Daoy (cell line): Measurements from ENCODE around the gene CHTF18. TPM values are rescaled to one million over a fixed set of nuclear protein-coding genes. Genes with fewer than 3 reads are reported as not detected.

Source experiments
- DNase-seq: peaks from one replicate; pipeline ENCODE4 v3.0.0-alpha.2; 2015; ENCODE audit warnings: low read depth
- total RNA-seq: library from RNA; depleted of rRNA; stranded (reverse); fragments of >200 nt; shearing (Covaris generic); gene quantifications from 2 replicates; pipeline ENCODE4 v1.2.3, GENCODE V29; 2014

Gene CHTF18
- total RNA-seq, 1 experiment from 2014 or later = 18.1 TPM

- DNase-seq = no peak
Measured at GRCh38 chr16:760065-760464, 28.4 kb upstream of the CHTF18 start.

GRCh38 chr16:760545-761343 is 27.7 kb upstream of the CHTF18 start, which contains the start of gene MSLN:
MSLN (plus strand) TSS chr16:760734; CDS start chr16:762681, 1,947 bp downstream.
- DNase-seq = peak; percentile 61

GRCh38 chr16:761625-762513 is 26.6 kb upstream of the CHTF18 start:
- DNase-seq = no peak

- no peak for DNase-seq
Measured at GRCh38 chr16:762595-763268, 25.7 kb upstream of the CHTF18 start.

- DNase-seq = no peak
Measured at GRCh38 chr16:763369-764183, 24.8 kb upstream of the CHTF18 start.

- no peak for DNase-seq
Measured at GRCh38 chr16:764184-764750, 24.2 kb upstream of the CHTF18 start.

GRCh38 chr16:764848-765487 is 23.5 kb upstream of the CHTF18 start:
- no peak for DNase-seq

- no peak for DNase-seq
Measured at GRCh38 chr16:765488-765865, 22.9 kb upstream of the CHTF18 start.

GRCh38 chr16:766008-766819 is 22.2 kb upstream of the CHTF18 start:
- no peak for DNase-seq

GRCh38 chr16:766820-767640 is 21.4 kb upstream of the CHTF18 start:
- DNase-seq = no peak

GRCh38 chr16:767743-768235 is 20.6 kb upstream of the CHTF18 start:
- DNase-seq = no peak

GRCh38 chr16:768428-768827 is 20.0 kb upstream of the CHTF18 start:
- DNase-seq = no peak

- no peak for DNase-seq
Measured at GRCh38 chr16:769184-769784, 19.1 kb upstream of the CHTF18 start.

GRCh38 chr16:769934-770333 is 18.5 kb upstream of the CHTF18 start:
- no peak for DNase-seq

GRCh38 chr16:770411-770810 is 18.0 kb upstream of the CHTF18 start:
- no peak for DNase-seq

- no peak for DNase-seq
Measured at GRCh38 chr16:772959-773358, 15.5 kb upstream of the CHTF18 start.

GRCh38 chr16:774086-775001 is 14.1 kb upstream of the CHTF18 start:
- no peak for DNase-seq
